Motor neuron (in vitro differentiated cells): ENCODE data around the gene ZNF57. TPM values are rescaled to one million over a fixed set of nuclear protein-coding genes. Genes with fewer than 3 reads are reported as not detected.

Source experiments
- ATAC-seq, 8 experiments: fragments of 200-7000 bp; cut with Tn5 transposase; replicated peaks in 6 of 8; 2 replicates each; pipeline ENCODE4 v1.8.0; 2021; ENCODE audit warnings: mild to moderate bottlenecking in 8 of 8, moderate library complexity in 8 of 8
- H3K27ac ChIP-seq, 2 donors: fragments of 250-450 bp; sonication (Bioruptor Pico); 2 replicates each; pipeline ENCODE4 v1.9.0; 2021; ENCODE audit warnings: antibody characterized with exemption in 2 of 2, mild to moderate bottlenecking in 2 of 2, moderate library complexity in 1 of 2
- H3K4me1 ChIP-seq, 2 donors: fragments of 250-450 bp; sonication (Bioruptor Pico); replicated peaks in 1 of 2; 2 replicates each; pipeline ENCODE4 v1.6.1; 2021; ENCODE audit warnings: antibody characterized with exemption in 2 of 2, mild to moderate bottlenecking in 2 of 2, moderate library complexity in 1 of 2
- H3K4me3 ChIP-seq, 5 donors: fragments of 250-450 bp; sonication (Bioruptor Pico); 2 replicates each; pipeline ENCODE4 v1.9.0; 2021; ENCODE audit warnings: antibody characterized with exemption in 5 of 5, mild to moderate bottlenecking in 5 of 5, moderate library complexity in 4 of 5
- WGBS, 10 experiments: fragments of 450-650 bp; shearing (Covaris generic); methylation state at CpG; one replicate each; pipeline ENCODE4 v1.0.0; 2022; 5-methylcytosine and 5-hydroxymethylcytosine counted together
- in situ Hi-C, 9 experiments: fragments of 400-800 bp; cut with MboI; loops; one replicate each; pipeline ENCODE4 v1.15.0; 2021; ENCODE audit warnings: low sequenced_read_pairs in 9 of 9, low pct_unique_long_range_greater_than_20kb in 2 of 9; ENCODE audit not compliant: unreplicated experiment in 9 of 9
- total RNA-seq, 8 experiments: library from RNA; unstranded; fragments of 300-600 nt; gene quantifications; 2 replicates each; pipeline versions ENCODE4 v1.2.3 to v1.2.4, GENCODE V29; 2022

The ZNF57 gene
- total RNA-seq: 10 to 100 TPM in 2 of 8 experiments, 1 to 10 TPM in 6; 3.3 to 11.6 (median 8.4) TPM

- peak within 1 kb of the TSS in 1 of 2 donors; percentile 71 for H3K27ac ChIP-seq
- ATAC-seq: peak; percentile 90 to 98 (median 97)
- in situ Hi-C loops: no loop called here
- H3K4me1 ChIP-seq: no peaks in the 10 kb centered on the region
- peak within 1 kb of the TSS; percentile 45 to 91 (median 58) for H3K4me3 ChIP-seq
- WGBS, 10 experiments: 0 to 1% (median 0%) methylated on average over 5 to 16 of the region's 100 CpGs; no CpG with 5 or more reads in 7 of the 10 experiments
Observed at GRCh38 chr19:2900296-2901252, at the start of gene ZNF57. Gene ZNF57, plus strand, starts transcription at chr19:2900928. Its CDS starts 118 bp downstream, at chr19:2901046.

DNA sequence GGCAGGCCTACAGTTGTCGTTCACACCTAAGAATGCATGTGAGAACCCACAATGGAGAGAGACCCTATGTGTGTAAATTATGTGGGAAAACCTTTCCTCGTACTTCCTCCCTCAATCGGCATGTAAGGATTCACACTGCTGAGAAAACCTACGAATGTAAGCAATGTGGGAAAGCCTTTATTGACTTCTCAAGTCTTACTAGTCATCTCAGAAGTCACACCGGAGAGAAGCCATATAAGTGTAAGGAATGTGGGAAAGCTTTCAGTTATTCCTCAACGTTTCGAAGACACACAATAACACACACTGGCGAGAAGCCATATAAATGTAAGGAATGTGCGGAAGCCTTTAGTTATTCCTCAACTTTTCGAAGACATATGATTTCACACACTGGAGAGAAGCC lies 48.1 kb upstream of the ZNF57 start:
- Histone ChIP-seq H3K4me1 (no peaks in the 10 kb centered on the region), H3K27ac (no peak overlapping the region), H3K4me3 (no peak overlapping the region)
- ATAC-seq: no peak
- 83 to 98% (median 93%) methylated on average over 2 to 10 of the region's 10 CpGs for WGBS, 10 experiments
- in situ Hi-C loops: no loop called here

DNA sequence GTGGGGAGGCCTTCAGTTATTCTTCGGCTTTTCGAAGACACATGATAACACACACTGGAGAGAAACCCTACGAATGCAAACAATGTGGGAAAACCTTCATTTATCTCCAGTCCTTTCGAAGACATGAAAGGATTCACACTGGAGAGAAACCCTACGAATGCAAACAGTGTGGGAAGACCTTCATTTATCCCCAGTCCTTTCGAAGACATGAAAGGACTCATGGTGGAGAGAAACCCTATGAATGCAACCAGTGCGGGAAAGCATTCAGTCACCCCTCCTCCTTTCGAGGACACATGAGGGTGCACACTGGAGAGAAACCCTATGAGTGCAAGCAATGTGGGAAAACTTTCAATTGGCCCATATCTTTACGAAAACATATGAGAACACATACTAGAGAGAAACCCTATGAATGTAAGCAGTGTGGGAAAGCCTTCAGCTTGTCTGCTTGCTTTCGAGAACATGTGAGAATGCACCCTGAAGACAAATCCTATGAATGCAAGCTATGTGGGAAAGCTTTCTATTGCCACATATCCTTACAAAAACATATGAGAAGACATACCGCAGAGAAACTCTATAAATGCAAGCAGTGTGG lies 47.6 kb upstream of the ZNF57 start:
- in situ Hi-C loops: no loop called here
- Histone ChIP-seq H3K4me1 (no peaks in the 10 kb centered on the region), H3K4me3 (no peak overlapping the region), H3K27ac (no peak overlapping the region)
- ATAC-seq: no peak
- WGBS, 10 experiments: 72 to 100% (median 93%) methylated on average over 1 to 11 of the region's 11 CpGs

GRCh38 chr19:2854849-2855248 lies 45.9 kb upstream of the ZNF57 start:
- Histone ChIP-seq H3K27ac (no peak overlapping the region), H3K4me1 (no peaks in the 10 kb centered on the region), H3K4me3 (no peak overlapping the region)
- WGBS, 10 experiments: 46 to 100% (median 94%) methylated on average over 1 to 3 of the region's 3 CpGs; no CpG with 5 or more reads in 2 of the 10 experiments
- no peak for ATAC-seq
- in situ Hi-C loops: no loop called here

- Histone ChIP-seq H3K4me1 (no peaks in the 10 kb centered on the region), H3K4me3 (no peak overlapping the region), H3K27ac (no peak overlapping the region)
- in situ Hi-C loops: no loop called here
- WGBS, 10 experiments: 29 to 100% (median 95%) methylated on average over 1 to 5 of the region's 5 CpGs
- ATAC-seq: no peak
Observed at GRCh38 chr19:2856457-2857050, 44.2 kb upstream of the ZNF57 start.

DNA sequence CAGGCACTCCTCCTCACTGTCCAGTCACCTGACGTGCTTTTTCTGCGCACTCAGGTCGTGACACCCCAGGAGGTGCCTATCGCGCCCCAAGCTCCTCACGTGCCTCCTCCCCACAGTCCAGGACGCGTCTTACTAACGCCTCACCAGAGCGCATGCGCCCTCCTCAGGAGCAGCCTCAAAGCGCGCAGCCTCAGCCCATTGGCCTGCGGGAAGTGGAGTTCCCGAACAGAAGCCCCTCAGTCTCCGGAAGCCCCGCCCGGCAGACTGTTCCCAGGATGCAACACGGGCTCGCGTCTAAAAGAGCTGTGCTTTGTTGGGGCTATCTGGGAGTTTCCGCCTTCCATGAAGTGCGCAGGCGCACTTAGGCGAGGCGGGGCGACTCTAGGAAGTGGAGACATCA lies 41.9 kb upstream of the ZNF57 start:
- 60 to 100% (median 99%) methylated on average over 1 to 12 of the region's 27 CpGs; no CpG with 5 or more reads in 5 of the 10 experiments for WGBS, 10 experiments
- H3K27ac ChIP-seq: no peak overlapping the region
- H3K4me1 ChIP-seq: no peaks in the 10 kb centered on the region
- ATAC-seq: no peak
- in situ Hi-C loops: no loop called here
- H3K4me3 ChIP-seq: no peak overlapping the region

DNA sequence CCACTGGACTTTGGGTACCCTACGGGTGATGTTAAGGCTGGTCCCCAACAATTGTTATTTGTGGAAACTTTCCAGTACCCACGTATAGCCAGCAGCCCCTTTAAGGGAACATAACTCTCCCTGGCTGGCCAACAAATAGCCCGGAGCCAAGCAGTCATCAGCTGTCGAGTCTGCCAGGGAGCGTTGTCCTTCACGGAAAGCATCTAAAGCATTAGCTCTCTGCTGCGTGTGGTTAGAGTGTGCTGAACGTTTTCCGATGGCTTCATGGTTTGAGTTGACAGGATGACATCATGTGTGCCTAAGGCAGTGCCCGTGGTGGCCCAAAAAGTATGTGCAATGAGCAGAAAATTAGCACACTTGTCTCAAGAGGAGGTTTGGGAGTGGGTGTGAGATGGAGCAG lies 36.9 kb upstream of the ZNF57 start:
- Histone ChIP-seq H3K4me1 (no peaks in the 10 kb centered on the region), H3K27ac (no peak overlapping the region), H3K4me3 (no peak overlapping the region)
- ATAC-seq: no peak
- 10 to 82% (median 68%) methylated on average over 2 to 9 of the region's 10 CpGs; no CpG with 5 or more reads in 3 of the 10 experiments for WGBS, 10 experiments
- in situ Hi-C loops: no loop called here

DNA sequence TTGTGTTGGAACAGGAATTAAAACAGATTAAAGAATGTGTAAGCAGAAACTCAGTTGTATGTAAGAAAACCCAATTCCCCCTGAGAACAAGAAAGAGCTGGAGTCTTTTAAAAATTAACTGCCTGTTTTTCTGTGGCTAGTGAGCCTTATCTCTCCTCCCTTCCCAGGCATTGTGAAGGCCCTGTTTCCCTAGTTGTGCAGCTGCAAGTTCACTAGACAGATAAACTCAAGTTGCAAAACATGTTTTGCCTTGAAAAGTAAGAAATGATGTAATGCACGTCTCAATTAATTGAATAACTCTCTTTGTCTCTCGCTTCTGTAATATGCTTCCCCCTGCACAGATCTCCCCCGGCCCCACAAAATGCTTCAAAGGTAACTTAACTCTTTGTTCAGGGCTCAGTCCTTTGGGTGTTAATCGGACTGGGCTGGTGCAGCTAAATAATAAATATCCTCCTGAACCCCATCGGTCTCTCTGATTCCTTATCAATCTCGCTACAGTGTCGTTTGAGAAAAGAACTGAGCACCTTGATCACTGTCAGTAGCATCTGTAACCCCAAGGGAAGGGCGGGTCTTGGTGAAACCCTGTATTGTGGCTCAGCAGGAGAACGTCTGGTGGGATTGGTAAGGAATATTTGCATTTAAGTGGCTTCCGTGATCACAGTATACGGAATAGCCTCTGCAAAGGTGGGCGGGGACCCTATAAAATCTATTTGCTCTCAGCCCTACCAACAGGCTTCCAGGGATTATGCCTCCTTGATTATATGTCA lies 35.2 kb upstream of the ZNF57 start:
- Histone ChIP-seq H3K27ac (no peak overlapping the region), H3K4me3 (no peak overlapping the region), H3K4me1 (no peaks in the 10 kb centered on the region)
- 44 to 78% (median 61%) methylated on average over 3 to 9 of the region's 12 CpGs; no CpG with 5 or more reads in 1 of the 10 experiments for WGBS, 10 experiments
- ATAC-seq: no peak
- in situ Hi-C loops: no loop called here

GRCh38 chr19:2866495-2867024 lies 34.2 kb upstream of the ZNF57 start:
- in situ Hi-C loops: no loop called here
- no peaks in the 10 kb centered on the region for H3K4me1 ChIP-seq
- WGBS, 10 experiments: 0 to 100% (median 73%) methylated on average over 1 to 8 of the region's 8 CpGs; no CpG with 5 or more reads in 4 of the 10 experiments
- ATAC-seq: no peak
- H3K27ac ChIP-seq: no peak overlapping the region
- H3K4me3 ChIP-seq: no peak overlapping the region

DNA sequence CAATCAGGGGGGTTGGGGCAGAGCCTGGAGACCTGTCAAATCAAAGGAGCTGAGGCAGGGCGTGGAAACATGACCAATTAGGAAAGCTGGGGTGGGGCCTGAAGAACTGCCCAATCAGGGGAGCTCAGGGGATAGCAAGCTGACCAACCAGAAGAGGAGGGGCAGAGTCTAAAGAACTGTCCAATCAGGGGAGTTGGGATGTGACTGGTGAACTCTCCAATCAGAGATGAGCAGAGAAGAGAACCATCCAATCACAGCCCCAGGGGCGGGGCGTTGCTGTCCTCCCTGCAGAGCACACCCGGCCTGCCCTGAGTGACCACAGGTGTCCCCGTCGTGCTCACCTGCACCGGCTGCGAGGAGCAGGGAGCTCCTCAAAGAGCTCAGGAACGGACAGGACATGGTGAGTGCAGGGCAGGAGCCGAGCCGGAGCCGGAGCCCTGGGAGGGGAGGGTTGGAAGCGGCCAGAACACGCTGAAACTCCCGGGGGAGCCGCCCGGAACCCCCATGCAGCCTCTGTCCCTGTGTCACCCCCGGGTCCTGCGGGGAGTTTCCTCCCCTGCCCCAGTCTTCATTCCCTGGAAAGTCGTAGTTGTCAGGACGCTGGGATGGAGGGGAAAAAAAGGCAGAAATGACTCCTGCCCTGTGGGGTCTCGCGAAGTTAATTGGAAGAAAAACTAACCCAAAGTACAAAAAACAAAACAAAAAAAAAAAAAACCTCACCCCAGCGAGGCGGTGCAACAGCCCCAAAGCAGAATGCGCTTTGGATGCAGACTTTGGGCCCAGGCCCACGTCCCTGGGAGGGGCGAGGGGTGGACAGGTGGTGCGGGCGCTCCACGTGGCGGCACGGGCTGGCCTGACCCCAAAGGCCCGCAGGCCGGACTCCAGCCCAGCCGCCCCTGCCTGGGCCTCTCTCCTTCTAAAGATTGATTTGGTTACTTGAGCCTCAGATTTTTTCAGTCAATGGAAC lies 33.4 kb upstream of the ZNF57 start, which contains the start of gene ZNF556:
TSS of gene ZNF556 (plus strand) at position 311 of the 967 bp plus-strand sequence. CDS start at position 398, 87 bp downstream.
- in situ Hi-C loops: no loop called here
- no peak within 1 kb of the TSS for H3K27ac ChIP-seq
- H3K4me3 ChIP-seq: no peak within 1 kb of the TSS
- no peaks in the 10 kb centered on the region for H3K4me1 ChIP-seq
- 29 to 100% (median 84%) methylated on average over 1 to 20 of the region's 36 CpGs; no CpG with 5 or more reads in 1 of the 10 experiments for WGBS, 10 experiments
- ATAC-seq: peak in 4 of 8 experiments; percentile 2 to 99 (median 64)

DNA sequence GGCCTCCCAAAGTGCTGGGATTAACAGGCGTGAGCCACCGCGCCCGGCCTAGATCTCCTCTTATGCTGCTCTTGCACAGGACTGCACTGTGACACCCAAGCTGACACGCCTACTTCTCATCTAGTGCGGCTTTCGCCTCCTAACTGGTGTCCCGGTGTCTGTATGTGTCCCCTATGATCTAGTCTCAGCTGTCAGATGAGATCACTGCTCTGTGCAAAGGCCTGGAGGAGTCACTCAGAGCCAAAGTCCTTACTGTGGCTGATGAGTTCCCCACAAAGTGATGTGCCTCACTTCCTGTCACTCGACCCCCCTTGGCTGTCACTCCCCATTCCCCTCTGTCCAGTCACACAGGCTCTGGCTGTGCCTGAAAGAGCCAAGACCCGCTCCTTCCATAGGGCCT lies 31.1 kb upstream of the ZNF57 start:
- WGBS, 10 experiments: 33 to 88% (median 57%) methylated on average over 1 to 4 of the region's 10 CpGs; no CpG with 5 or more reads in 4 of the 10 experiments
- Histone ChIP-seq H3K4me3 (no peak overlapping the region), H3K27ac (no peak overlapping the region), H3K4me1 (no peaks in the 10 kb centered on the region)
- in situ Hi-C loops: no loop called here
- ATAC-seq: no peak
